K562 (cell line): Measurements from ENCODE around the gene NUP205. TPM values are rescaled to one million over a fixed set of nuclear protein-coding genes. Genes with fewer than 3 reads are reported as not detected.

Source experiments
- EP400 ChIP-seq: fragments of 450-650 bp; IDR thresholded peaks from 2 replicates; pipeline ENCODE4 v1.6.1; 2017; ENCODE audit warnings: antibody characterized with exemption, mild to moderate bottlenecking, moderate library complexity
- KDM5B ChIP-seq: fragments of 200-600 bp; sonication (generic); IDR thresholded peaks from 2 replicates; pipeline ENCODE4 v1.6.1; 2012; ENCODE audit warnings: low read depth, mild to moderate bottlenecking, moderate library complexity, low read length, control low read depth, inconsistent platforms; ENCODE audit not compliant: insufficient replicate concordance
- NFE2 ChIP-seq: IDR thresholded peaks from 2 replicates; pipeline ENCODE4 v1.6.1; 2014; ENCODE audit warnings: antibody characterized with exemption, low read depth
- RFX7 ChIP-seq: fragments of 250-450 bp; sonication (Bioruptor Pico); IDR thresholded peaks from 2 replicates; pipeline ENCODE4 v1.5.1; 2021; ENCODE audit warnings: mild to moderate bottlenecking
- RHOXF2B ChIP-seq: fragments of 250-450 bp; sonication (Bioruptor Pico); conservative IDR thresholded peaks from 2 replicates; pipeline ENCODE4 v1.5.1; 2021
- ZNF780A ChIP-seq: fragments of 250-450 bp; sonication (Bioruptor Pico); IDR thresholded peaks from 2 replicates; pipeline ENCODE4 v1.5.0; 2021; ENCODE audit warnings: mild to moderate bottlenecking
- polyA plus RNA-seq, 8 experiments: library from polyadenylated mRNA; depleted of rRNA in 4 of 8; stranded (reverse) in 5 of 8; unstranded in 3 of 8; fragments of >200 nt; fragmentation: Nextera tagmentation in 2 of 8; fragmentation: Illumina TruSeq in 1 of 8; extraction: Ambion mirVana in 2 of 8; extraction: Trizol in 1 of 8; gene quantifications; 2 replicates each; pipeline versions ENCODE4 v1.2.1 to v1.2.3, GENCODE V29; 2011 to 2014; ENCODE audit warnings: inconsistent platforms in 1 of 8, missing spikeins in 1 of 8
- total RNA-seq, 7 experiments: library from RNA; depleted of rRNA in 6 of 7; stranded (reverse); fragments of >200 nt in 6 of 7; fragmentation: Illumina TruSeq in 2 of 7; extraction: Trizol in 2 of 7; gene quantifications; 2 replicates each; pipeline versions ENCODE4 v1.2.1 to v1.2.3, GENCODE V29; 2011 to 2021; ENCODE audit warnings: low replicate concordance in 1 of 7
- TF ChIP-seq, protein P1 (sequence below): fragments of 250-450 bp; sonication (Bioruptor Pico); IDR thresholded peaks from 2 replicates; pipeline ENCODE4 v1.5.0; 2021
- TF ChIP-seq, protein P2 (sequence below): fragments of 450-650 bp; IDR thresholded peaks from 2 replicates; pipeline ENCODE4 v1.6.1; 2016; ENCODE audit warnings: mild to moderate bottlenecking
- TF ChIP-seq, protein P3 (sequence below): fragments of 450-650 bp; IDR thresholded peaks from 2 replicates; pipeline ENCODE4 v1.6.1; 2016; ENCODE audit warnings: mild to moderate bottlenecking, moderate library complexity
- TF ChIP-seq, protein P4 (sequence below): fragments of 250-450 bp; sonication (Bioruptor Pico); IDR thresholded peaks from 2 replicates; pipeline ENCODE4 v1.4.0; 2020; ENCODE audit warnings: mild to moderate bottlenecking, moderate library complexity

Gene NUP205
- total and polyA plus RNA-seq, 9 of the 15 experiments (the other 6 are each of a cell fraction or from before 2014, with no cell fraction given) = 101 to 282 (median 193) TPM

DNA sequence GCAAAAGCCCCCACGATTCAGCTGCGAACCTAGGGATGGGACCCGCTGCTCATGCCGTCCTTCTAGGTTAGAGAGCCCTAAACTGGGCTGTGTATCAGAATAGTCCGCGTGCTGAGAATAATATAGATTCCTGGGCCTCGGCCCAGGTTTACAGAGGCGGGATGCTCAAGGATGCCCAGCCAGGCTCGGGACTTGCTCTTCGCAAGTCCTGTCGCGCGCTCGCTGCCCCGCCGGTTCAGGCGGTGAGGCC, 104.3 kb downstream of the NUP205 start (continued):
- TF ChIP-seq, protein P1, sequence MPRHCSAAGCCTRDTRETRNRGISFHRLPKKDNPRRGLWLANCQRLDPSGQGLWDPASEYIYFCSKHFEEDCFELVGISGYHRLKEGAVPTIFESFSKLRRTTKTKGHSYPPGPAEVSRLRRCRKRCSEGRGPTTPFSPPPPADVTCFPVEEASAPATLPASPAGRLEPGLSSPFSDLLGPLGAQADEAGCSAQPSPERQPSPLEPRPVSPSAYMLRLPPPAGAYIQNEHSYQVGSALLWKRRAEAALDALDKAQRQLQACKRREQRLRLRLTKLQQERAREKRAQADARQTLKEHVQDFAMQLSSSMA (CRISPR knock-in tag) = peak; percentile 18; the same call in 1 of the 2 replicates
- TF ChIP-seq RHOXF2B (0 out of 2 replicates have a peak, but pooled peaks have one; percentile 19), NFE2 (no peak), EP400 (peak; percentile 96), ZNF780A (CRISPR knock-in tag) (0 out of 2 replicates have a peak, but pooled peaks have one; percentile 34), KDM5B (peak; percentile 95), RFX7 (CRISPR knock-in tag) (no peak)
- TF ChIP-seq, protein P2, sequence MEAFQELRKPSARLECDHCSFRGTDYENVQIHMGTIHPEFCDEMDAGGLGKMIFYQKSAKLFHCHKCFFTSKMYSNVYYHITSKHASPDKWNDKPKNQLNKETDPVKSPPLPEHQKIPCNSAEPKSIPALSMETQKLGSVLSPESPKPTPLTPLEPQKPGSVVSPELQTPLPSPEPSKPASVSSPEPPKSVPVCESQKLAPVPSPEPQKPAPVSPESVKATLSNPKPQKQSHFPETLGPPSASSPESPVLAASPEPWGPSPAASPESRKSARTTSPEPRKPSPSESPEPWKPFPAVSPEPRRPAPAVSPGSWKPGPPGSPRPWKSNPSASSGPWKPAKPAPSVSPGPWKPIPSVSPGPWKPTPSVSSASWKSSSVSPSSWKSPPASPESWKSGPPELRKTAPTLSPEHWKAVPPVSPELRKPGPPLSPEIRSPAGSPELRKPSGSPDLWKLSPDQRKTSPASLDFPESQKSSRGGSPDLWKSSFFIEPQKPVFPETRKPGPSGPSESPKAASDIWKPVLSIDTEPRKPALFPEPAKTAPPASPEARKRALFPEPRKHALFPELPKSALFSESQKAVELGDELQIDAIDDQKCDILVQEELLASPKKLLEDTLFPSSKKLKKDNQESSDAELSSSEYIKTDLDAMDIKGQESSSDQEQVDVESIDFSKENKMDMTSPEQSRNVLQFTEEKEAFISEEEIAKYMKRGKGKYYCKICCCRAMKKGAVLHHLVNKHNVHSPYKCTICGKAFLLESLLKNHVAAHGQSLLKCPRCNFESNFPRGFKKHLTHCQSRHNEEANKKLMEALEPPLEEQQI = peak; percentile 82; the same call in 1 of the 2 replicates
- TF ChIP-seq, protein P3, sequence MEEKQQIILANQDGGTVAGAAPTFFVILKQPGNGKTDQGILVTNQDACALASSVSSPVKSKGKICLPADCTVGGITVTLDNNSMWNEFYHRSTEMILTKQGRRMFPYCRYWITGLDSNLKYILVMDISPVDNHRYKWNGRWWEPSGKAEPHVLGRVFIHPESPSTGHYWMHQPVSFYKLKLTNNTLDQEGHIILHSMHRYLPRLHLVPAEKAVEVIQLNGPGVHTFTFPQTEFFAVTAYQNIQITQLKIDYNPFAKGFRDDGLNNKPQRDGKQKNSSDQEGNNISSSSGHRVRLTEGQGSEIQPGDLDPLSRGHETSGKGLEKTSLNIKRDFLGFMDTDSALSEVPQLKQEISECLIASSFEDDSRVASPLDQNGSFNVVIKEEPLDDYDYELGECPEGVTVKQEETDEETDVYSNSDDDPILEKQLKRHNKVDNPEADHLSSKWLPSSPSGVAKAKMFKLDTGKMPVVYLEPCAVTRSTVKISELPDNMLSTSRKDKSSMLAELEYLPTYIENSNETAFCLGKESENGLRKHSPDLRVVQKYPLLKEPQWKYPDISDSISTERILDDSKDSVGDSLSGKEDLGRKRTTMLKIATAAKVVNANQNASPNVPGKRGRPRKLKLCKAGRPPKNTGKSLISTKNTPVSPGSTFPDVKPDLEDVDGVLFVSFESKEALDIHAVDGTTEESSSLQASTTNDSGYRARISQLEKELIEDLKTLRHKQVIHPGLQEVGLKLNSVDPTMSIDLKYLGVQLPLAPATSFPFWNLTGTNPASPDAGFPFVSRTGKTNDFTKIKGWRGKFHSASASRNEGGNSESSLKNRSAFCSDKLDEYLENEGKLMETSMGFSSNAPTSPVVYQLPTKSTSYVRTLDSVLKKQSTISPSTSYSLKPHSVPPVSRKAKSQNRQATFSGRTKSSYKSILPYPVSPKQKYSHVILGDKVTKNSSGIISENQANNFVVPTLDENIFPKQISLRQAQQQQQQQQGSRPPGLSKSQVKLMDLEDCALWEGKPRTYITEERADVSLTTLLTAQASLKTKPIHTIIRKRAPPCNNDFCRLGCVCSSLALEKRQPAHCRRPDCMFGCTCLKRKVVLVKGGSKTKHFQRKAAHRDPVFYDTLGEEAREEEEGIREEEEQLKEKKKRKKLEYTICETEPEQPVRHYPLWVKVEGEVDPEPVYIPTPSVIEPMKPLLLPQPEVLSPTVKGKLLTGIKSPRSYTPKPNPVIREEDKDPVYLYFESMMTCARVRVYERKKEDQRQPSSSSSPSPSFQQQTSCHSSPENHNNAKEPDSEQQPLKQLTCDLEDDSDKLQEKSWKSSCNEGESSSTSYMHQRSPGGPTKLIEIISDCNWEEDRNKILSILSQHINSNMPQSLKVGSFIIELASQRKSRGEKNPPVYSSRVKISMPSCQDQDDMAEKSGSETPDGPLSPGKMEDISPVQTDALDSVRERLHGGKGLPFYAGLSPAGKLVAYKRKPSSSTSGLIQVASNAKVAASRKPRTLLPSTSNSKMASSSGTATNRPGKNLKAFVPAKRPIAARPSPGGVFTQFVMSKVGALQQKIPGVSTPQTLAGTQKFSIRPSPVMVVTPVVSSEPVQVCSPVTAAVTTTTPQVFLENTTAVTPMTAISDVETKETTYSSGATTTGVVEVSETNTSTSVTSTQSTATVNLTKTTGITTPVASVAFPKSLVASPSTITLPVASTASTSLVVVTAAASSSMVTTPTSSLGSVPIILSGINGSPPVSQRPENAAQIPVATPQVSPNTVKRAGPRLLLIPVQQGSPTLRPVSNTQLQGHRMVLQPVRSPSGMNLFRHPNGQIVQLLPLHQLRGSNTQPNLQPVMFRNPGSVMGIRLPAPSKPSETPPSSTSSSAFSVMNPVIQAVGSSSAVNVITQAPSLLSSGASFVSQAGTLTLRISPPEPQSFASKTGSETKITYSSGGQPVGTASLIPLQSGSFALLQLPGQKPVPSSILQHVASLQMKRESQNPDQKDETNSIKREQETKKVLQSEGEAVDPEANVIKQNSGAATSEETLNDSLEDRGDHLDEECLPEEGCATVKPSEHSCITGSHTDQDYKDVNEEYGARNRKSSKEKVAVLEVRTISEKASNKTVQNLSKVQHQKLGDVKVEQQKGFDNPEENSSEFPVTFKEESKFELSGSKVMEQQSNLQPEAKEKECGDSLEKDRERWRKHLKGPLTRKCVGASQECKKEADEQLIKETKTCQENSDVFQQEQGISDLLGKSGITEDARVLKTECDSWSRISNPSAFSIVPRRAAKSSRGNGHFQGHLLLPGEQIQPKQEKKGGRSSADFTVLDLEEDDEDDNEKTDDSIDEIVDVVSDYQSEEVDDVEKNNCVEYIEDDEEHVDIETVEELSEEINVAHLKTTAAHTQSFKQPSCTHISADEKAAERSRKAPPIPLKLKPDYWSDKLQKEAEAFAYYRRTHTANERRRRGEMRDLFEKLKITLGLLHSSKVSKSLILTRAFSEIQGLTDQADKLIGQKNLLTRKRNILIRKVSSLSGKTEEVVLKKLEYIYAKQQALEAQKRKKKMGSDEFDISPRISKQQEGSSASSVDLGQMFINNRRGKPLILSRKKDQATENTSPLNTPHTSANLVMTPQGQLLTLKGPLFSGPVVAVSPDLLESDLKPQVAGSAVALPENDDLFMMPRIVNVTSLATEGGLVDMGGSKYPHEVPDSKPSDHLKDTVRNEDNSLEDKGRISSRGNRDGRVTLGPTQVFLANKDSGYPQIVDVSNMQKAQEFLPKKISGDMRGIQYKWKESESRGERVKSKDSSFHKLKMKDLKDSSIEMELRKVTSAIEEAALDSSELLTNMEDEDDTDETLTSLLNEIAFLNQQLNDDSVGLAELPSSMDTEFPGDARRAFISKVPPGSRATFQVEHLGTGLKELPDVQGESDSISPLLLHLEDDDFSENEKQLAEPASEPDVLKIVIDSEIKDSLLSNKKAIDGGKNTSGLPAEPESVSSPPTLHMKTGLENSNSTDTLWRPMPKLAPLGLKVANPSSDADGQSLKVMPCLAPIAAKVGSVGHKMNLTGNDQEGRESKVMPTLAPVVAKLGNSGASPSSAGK = peak; percentile 94
- TF ChIP-seq, protein P4, sequence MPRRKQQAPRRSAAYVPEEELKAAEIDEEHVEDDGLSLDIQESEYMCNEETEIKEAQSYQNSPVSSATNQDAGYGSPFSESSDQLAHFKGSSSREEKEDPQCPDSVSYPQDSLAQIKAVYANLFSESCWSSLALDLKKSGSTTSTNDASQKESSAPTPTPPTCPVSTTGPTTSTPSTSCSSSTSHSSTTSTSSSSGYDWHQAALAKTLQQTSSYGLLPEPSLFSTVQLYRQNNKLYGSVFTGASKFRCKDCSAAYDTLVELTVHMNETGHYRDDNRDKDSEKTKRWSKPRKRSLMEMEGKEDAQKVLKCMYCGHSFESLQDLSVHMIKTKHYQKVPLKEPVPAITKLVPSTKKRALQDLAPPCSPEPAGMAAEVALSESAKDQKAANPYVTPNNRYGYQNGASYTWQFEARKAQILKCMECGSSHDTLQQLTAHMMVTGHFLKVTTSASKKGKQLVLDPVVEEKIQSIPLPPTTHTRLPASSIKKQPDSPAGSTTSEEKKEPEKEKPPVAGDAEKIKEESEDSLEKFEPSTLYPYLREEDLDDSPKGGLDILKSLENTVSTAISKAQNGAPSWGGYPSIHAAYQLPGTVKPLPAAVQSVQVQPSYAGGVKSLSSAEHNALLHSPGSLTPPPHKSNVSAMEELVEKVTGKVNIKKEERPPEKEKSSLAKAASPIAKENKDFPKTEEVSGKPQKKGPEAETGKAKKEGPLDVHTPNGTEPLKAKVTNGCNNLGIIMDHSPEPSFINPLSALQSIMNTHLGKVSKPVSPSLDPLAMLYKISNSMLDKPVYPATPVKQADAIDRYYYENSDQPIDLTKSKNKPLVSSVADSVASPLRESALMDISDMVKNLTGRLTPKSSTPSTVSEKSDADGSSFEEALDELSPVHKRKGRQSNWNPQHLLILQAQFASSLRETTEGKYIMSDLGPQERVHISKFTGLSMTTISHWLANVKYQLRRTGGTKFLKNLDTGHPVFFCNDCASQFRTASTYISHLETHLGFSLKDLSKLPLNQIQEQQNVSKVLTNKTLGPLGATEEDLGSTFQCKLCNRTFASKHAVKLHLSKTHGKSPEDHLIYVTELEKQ (CRISPR knock-in tag) = 0 out of 2 replicates have a peak, but pooled peaks have one; percentile 6
